Keratinocyte (primary cell): Measurements from ENCODE around the gene C1orf122.

Source experiments
- CTCF ChIP-seq, 3 experiments: IDR thresholded peaks in 1 of 3; conservative IDR thresholded peaks in 1 of 3; optimal IDR thresholded peaks in 1 of 3; 2 replicates in 2 of 3; 3 replicates in 1 of 3; pipeline versions ENCODE3 to v1.5.1; 2011; ENCODE audit warnings: low read length in 3 of 3, mild to moderate bottlenecking in 3 of 3, moderate library complexity in 2 of 3, control low read depth in 1 of 3, inconsistent platforms in 1 of 3; ENCODE audit not compliant: insufficient read depth in 2 of 3; ENCODE audit errors: extremely low read depth in 1 of 3
- EZH2 ChIP-seq: IDR thresholded peaks from one replicate; pipeline ENCODE4 v1.6.1; 2012; ENCODE audit warnings: inconsistent platforms, mild to moderate bottlenecking, low read length, moderate library complexity

GRCh38 chr1:37767488-37767887 is 40.1 kb upstream of the C1orf122 start:
- TF ChIP-seq CTCF (optimal IDR thresholded peaks at IDR 0.05 in 1 of 3, IDR thresholded peaks at IDR 0.05 in 1 of 3, conservative IDR thresholded peaks at IDR 0.05 in 1 of 3; ENCODE audit: extremely low read depth in 1 of 3, insufficient read depth in 2 of 3, low read length in 3 of 3): no peak
- no peak for TF ChIP-seq EZH2
